AG09319 (cell line): ENCODE measurements around the gene LRRC66.

Experiments used
- DNase-seq: peaks from one replicate; pipeline ENCODE4 v3.0.0-alpha.2; 2010; ENCODE audit warnings: low read depth; ENCODE audit errors: extremely low read depth
- CTCF ChIP-seq: IDR thresholded peaks from 2 replicates; pipeline ENCODE4 v1.5.1; 2011; ENCODE audit warnings: low read depth, mild to moderate bottlenecking, inconsistent platforms, low read length, moderate library complexity

The LRRC66 gene

GRCh38 chr4:51958199-51958968 is 61.8 kb downstream of the LRRC66 start:
- no peak for TF ChIP-seq CTCF
- no peak for DNase-seq
